GM18909 (cell line): Measurements from ENCODE around the gene TSPYL2.

Experiments
- ATAC-seq: cut with Tn5 transposase; IDR thresholded peaks from one replicate; pipeline ENCODE4 v1.9.1; 2021; ENCODE audit warnings: mild to moderate bottlenecking; ENCODE audit not compliant: unreplicated experiment, poor library complexity

TSPYL2 gene

DNA sequence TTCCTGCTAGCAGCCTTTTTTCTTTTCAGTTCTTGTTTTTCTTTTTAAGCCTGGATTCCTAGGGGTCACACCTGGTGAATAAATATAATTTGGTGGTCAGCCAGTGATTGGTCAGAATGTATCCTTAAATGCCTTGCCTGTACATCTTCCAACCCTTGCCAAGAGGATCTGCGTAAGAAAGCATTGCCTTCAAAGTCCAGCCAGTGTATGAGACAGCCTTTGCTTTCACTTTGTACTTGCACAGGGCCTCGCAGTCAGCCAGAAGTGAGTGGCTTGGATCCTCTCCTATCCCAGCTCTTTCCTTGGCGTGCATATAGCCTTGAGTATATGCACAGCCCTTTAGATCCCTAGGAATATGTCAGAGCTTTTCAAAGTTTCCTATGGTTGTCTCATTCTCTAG lies 33.9 kb downstream of the TSPYL2 start:
- no peak for ATAC-seq

DNA sequence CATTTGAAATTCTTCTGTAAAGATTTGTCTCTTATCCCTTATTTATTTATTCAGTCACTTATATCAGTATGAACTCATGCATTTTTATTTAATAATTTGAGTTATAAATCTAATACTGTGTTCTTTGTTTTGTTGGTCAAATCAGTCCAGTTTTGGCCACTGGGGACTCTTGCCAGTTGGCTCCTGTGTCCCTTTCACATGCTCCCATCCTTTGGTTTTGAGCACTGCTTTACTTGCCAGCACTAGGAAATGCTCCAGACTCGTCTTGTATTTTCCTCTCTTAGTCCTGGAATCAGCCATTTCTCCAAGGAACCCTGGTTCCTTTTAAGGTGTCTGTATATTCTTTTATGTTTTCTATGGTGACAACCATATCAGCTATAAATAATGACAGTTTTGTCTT lies 39.8 kb downstream of the TSPYL2 start:
- ATAC-seq, result no peak

DNA sequence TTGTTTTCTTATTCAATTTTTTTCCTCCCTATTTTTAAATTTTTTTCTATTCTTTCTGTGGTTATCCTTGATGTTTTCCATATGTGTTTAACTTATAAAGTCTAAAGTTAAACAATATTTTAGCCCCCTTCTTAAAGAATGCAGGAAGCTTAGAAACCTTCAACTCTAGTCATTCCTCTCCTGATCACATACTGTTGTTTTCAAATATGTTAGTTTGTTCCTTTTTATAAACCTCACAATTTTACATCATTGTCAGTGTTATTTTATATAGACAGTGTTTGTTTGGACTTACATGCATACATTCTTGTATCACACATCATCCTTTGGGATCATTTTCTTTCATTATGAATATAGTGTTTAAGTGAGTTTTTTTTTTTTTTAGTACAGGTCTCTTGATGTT lies 43.3 kb downstream of the TSPYL2 start:
- no peak for ATAC-seq

DNA sequence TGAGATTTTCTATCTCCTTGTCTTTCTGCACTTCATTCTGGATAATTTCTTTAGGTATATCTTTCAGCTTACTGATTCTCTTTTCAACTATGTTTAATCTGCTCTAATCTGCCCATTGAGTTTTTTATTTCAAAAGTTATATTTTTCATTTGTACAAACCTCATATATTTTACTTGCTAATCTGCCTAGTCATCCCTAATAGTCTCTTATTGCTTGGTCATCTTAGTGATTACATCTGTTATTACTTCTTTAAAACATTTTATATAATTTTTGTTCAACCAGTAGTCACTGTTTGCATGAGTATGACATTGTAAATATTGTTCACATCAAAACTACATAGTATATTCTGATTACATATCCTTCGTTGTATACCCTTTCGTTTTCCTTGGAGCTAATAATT lies 44.2 kb downstream of the TSPYL2 start:
- ATAC-seq, result no peak

DNA sequence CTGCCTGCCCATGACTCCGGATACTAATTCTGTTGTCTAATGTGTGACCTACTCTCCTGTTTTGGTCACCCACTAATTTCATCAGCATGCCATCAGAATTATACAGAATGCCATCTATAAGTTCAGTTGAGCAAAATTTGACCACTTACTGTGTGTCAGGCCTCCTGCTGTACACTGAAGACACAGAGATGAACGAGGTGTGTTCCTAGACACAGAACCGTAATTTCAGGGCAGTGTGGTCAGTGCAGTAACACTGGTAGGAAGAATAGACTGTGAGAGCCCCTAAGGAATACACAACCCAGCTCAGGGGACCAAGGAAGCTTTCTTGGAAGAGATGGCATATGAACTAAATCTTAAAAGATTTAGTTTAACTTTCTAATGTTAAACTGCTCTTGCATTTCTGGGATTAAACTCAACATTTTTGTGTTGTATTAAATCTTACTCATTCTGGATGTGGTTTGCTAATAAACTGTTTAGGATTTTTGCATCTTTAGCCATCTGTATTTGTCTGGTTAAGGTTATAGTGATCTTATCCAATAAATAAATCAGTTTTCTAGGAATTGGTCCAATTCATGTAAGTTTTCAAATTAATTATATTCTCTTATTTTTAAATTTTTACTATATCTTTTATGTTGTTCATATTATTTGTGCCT lies 46.1 kb downstream of the TSPYL2 start:
- ATAC-seq, result no peak

DNA sequence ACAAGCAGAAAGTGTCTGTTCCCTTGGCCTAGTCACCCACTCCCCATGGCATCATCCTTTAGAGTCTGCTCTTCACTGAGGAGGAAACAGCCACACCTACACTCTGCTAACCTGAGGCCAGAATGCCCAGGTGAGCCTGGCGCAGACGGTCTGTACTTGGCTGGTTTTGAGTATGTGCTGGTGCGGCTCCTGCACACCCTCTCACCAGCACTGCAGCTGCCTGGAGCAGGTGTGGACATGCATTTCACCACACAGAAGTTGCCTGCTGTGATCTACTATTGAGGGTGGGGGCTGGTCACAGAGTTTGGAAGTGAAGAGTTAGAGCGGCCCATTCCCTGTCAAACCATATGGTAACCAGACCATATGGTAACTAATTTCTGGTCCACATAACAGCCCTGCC lies 51.2 kb downstream of the TSPYL2 start:
- ATAC-seq, result no peak

DNA sequence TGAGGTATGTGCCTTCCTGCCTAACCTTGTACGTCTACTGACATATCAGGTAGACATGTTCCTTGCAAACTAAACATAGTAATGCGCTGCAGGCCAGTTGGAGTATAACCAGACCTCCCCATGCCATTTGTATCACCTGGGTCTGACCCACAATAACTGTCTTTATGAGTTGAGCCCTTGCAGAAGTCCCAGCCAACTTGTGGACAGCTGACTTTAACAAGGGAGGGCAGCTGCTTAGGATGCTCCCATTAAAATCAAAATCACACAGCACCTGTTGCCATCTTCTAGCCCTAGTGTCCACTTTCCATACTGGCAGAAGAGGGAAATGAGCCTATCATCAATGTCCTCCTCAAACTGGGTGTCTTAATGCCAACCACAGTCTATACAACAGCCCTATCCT lies 53.4 kb downstream of the TSPYL2 start:
- ATAC-seq, result no peak
